Choroid plexus epithelial cell (primary cell): ENCODE measurements around the gene ZMIZ2.
"Not testable (repeated sequence)": the region's sequence is repeated elsewhere in the genome, so short reads cannot be mapped to it uniquely, and the experiment has no call there.

ENCODE experiments used
- DNase-seq: peaks from one replicate; pipeline ENCODE4 v3.0.0-alpha.2; 2010; ENCODE audit warnings: low read depth
- H3K4me3 ChIP-seq: 2 replicates; pipeline ENCODE4 v1.5.1; 2011; ENCODE audit warnings: low read depth, mild to moderate bottlenecking, control low read depth, low read length, moderate library complexity
- TF ChIP-seq, protein P1 (sequence below): conservative IDR thresholded peaks from 2 replicates; pipeline ENCODE4 v1.5.1; 2011; ENCODE audit warnings: low read depth, mild to moderate bottlenecking, control low read depth, inconsistent platforms, low read length, moderate library complexity

ZMIZ2 gene

DNA sequence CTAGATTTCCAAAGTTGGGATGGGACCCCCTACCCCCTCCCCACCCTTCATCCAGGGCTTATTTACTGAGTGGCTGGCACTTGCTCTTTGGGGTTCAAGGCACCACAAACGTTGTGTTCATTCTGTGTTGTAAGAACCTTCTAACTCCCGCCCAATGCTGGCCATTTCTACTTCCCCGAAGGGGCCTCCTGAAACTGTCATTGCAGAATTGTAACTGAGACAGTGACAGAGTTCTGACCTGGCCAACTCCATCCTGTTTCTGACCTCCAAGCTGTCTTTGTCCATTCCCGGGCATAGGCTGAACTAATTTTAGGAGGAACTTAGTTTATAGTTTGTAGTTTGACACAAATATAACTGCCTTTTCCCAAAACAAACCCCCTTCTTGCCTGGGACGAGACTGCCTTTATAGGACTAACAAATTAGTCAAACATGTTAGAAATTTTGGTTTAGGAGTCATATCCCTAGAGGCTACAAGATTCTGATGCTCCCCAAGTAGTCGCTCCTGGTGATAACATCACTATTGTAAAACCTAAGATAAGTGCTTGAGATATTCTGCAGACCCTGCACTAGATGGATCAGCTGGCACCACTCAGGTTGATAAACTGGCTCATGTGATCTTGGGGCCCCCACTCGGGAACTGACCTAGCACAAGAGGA, 34.8 kb upstream of the ZMIZ2 start:
- no peak for DNase-seq
- H3K4me3 ChIP-seq, result no peak overlapping the region
- TF ChIP-seq, protein P1, sequence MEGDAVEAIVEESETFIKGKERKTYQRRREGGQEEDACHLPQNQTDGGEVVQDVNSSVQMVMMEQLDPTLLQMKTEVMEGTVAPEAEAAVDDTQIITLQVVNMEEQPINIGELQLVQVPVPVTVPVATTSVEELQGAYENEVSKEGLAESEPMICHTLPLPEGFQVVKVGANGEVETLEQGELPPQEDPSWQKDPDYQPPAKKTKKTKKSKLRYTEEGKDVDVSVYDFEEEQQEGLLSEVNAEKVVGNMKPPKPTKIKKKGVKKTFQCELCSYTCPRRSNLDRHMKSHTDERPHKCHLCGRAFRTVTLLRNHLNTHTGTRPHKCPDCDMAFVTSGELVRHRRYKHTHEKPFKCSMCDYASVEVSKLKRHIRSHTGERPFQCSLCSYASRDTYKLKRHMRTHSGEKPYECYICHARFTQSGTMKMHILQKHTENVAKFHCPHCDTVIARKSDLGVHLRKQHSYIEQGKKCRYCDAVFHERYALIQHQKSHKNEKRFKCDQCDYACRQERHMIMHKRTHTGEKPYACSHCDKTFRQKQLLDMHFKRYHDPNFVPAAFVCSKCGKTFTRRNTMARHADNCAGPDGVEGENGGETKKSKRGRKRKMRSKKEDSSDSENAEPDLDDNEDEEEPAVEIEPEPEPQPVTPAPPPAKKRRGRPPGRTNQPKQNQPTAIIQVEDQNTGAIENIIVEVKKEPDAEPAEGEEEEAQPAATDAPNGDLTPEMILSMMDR, result no peak

DNA sequence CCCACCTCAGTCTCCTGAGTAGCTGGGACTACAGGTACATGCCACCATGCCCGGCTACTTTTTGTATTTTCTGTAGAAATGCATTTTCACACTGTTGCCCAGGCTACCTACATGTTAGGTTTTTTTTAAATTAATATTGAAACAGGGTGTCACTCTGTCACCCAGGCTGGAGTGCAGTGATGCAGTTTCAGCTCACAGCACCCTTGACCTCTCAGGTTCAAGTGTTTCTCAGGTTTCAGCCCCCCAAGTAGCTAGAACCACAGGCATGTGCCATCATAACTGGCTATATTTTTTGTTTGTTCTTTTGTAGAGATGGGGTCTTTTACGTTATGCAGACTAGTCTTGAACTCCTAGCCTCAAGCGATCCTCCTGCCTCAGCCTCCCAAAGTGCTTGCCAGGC, 32.4 kb upstream of the ZMIZ2 start:
- H3K4me3 ChIP-seq, result no peak overlapping the region
- DNase-seq, result no peak
- TF ChIP-seq, protein P1, result no peak

DNA sequence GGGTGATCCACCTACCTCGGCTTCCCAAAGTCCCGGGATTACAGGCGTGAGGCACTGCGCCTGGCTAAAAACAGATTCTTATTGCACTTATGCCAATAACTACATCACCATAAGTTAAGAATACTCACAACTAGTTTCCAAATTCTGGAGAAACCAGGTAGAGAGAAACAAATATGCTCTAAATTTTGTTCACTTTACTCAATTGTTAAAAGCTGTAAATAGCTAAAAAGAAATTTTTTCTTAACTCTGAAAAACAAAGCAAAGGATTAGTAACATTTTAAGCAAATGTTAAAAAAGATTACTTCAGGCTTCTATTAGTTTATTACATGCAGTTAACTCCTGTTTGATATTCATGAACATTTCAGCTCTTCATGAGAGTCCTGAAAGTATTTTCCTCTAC, 28.3 kb upstream of the ZMIZ2 start:
- DNase-seq, result no peak
- TF ChIP-seq, protein P1, result no peak
- no peak overlapping the region for H3K4me3 ChIP-seq

DNA sequence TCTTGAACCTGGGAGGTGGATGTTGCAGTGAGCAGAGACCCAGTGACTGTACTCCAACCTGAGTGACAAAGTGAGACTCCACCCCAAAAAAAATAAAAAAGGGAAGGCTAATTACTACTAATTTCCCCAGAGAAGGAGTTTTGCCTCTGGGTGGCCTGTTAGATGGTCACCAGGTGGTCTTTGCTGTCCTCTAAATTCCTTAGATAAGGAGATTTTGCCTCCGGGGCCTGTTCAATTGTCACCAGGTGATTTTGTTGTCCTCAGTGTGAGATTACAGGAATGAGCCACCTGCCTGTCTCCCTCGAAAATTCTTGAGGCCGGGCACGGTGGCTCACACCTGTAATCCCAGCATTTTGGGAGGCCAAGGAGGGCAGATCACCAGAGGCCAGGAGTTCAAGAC, 24.4 kb upstream of the ZMIZ2 start:
- TF ChIP-seq, protein P1, result no peak
- no peak for DNase-seq
- H3K4me3 ChIP-seq, result no peak overlapping the region

DNA sequence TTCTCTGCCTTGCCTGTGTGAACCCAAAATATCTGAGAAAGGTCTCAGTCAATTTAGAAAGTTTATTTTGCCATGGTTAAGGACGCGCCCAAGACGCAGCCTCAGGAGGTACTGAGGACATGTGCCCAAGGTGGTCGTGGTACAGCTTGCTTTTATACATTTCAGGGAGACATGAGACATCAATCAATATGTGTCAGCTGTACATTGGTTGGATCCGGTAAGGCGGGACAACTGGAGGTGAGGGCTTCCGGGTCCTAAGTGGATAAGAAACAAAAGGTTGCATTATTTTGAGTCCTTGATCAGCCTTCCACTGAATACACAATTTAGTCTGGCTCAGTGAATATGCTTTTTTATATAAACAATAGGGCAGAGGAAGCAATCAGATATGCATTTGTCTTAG, 22.4 kb upstream of the ZMIZ2 start:
- DNase-seq, H3K4me3 ChIP-seq: not testable (repeated sequence)

DNA sequence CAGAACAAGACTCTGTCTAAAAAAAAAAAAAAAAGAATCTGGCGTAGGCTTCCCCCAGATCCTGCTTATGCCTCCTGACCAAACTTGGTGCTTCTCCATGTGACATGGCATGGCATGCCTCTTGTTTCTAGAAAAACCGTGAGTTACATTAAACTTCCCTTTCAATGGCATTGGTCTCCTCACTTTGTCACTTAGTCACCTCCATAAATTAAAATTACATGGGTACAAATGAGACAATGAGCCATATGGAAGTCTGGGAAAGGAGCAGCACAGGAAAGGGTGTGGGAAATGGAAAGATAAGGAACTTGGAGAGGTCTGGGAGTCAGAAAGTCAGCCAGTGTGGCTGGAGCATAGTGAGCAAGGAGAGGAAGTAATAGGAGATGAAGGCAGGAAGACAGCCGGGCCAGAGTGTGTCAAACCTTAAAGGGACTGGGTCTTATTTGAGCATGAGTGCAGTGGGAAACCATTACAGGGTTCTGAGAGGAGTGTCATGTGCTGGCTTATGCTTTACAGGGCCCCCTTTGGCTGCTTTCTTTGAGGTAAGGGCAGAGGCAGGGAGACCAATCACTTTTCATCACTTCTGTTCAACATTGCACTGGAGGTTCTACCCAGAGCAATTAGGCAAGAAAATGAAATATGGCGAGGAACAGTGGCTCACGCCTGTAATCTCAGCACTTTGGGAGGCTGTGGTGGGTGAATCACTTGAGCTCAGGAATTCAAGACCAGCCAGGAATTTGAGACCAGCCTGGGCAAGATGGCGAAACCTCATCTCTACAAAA, 21.3 kb upstream of the ZMIZ2 start:
- TF ChIP-seq, protein P1, result no peak
- no peak overlapping the region for H3K4me3 ChIP-seq
- peak; percentile 84 for DNase-seq

DNA sequence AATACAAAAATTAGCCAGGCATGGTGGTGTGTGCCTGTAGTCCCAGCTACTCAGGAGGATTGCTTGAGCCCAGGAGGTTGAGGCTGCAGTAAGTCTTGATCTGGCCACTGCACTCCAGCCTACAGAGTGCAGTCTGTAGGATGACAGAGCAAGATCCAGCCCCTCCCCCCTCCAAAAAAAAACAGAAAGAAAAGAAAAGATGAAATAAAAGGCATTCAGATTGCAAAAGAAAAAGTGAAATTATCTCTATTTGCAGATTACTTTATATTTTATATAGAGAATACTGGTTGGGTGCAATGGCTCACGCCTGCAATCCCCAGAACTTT, 20.7 kb upstream of the ZMIZ2 start:
- H3K4me3 ChIP-seq, result no peak overlapping the region
- TF ChIP-seq, protein P1, result no peak
- DNase-seq, result no peak
